Astrocyte (in vitro differentiated cells and primary cell): ENCODE data around the gene DHRS4. TPM values are rescaled to one million over a fixed set of nuclear protein-coding genes. Genes with fewer than 3 reads are reported as not detected.

Experiments
- total RNA-seq: library from RNA; stranded (reverse); gene quantifications from 2 replicates; pipeline ENCODE4 v1.2.1, GENCODE V29; 2021

DHRS4 gene
- total RNA-seq, 1 donor from 2014 or later = 18.4 TPM

Other genes starting within 250 kb of the DHRS4 start
- 13.4 and 15.8 TPM in 2 replicates for gene DHRS4L2, start 35.2 kb downstream of the DHRS4 start, total RNA-seq
- gene CARMIL3, start 98.2 kb downstream of the DHRS4 start, total RNA-seq = 0.34 and 0.38 TPM in 2 replicates
- not detected in 2 replicates for gene CPNE6, start 117.8 kb downstream of the DHRS4 start, total RNA-seq
- gene PCK2, start 140.5 kb downstream of the DHRS4 start, total RNA-seq = 73.8 and 101 TPM in 2 replicates
- gene DCAF11, start 161.0 kb downstream of the DHRS4 start, total RNA-seq = 26.9 and 27.1 TPM in 2 replicates
- gene NRL, start 161.2 kb downstream of the DHRS4 start, total RNA-seq = 0.48 and 0.70 TPM in 2 replicates
- gene FITM1, start 176.9 kb downstream of the DHRS4 start, total RNA-seq = 0.25 TPM in 1 of 2 replicates, not detected in the other
- 116 and 122 TPM in 2 replicates for gene PSME1, start 182.4 kb downstream of the DHRS4 start, total RNA-seq
- gene EMC9, start 187.8 kb downstream of the DHRS4 start, total RNA-seq = 16.7 and 18.5 TPM in 2 replicates
- gene PSME2, start 192.8 kb downstream of the DHRS4 start, total RNA-seq = 173 TPM in 2 replicates
- 59.0 and 69.8 TPM in 2 replicates for gene RNF31, start 193.7 kb downstream of the DHRS4 start, total RNA-seq
- 76.0 and 89.4 TPM in 2 replicates for gene IRF9, start 207.5 kb downstream of the DHRS4 start, total RNA-seq
- gene REC8, start 218.3 kb downstream of the DHRS4 start, total RNA-seq = 33.5 and 46.4 TPM in 2 replicates
- 46.1 and 53.3 TPM in 2 replicates for gene IPO4, start 235.0 kb downstream of the DHRS4 start, total RNA-seq
- 59.3 and 62.9 TPM in 2 replicates for gene TM9SF1, start 241.7 kb downstream of the DHRS4 start, total RNA-seq